ENCODE data around the gene PMF1.
"Not testable (repeated sequence)": the region's sequence is repeated elsewhere in the genome, so short reads cannot be mapped to it uniquely, and the experiment has no call there.

Gene PMF1

GRCh38 chr1:156212130-156212529 is 677 bp upstream of the PMF1 start:
- peak overlapping the region; percentile 90 for H2AFZ ChIP-seq (ENCODE audit: low read depth, low read length)
- peak overlapping the region; percentile 99 for H3K4me3 ChIP-seq (ENCODE audit: low read length)
- no peaks in the 10 kb centered on the region for H3K27me3 ChIP-seq (ENCODE audit: insufficient read depth, low read length)
- H3K9me3 ChIP-seq (ENCODE audit: low read length): no peaks in the 10 kb centered on the region
- H3K4me1 ChIP-seq (ENCODE audit: insufficient read depth, low read length): peaks cover 10% of the 10 kb centered on the region
- H3K36me3 ChIP-seq (ENCODE audit: insufficient read depth, low read length): peaks cover 36% of the 10 kb centered on the region

DNA sequence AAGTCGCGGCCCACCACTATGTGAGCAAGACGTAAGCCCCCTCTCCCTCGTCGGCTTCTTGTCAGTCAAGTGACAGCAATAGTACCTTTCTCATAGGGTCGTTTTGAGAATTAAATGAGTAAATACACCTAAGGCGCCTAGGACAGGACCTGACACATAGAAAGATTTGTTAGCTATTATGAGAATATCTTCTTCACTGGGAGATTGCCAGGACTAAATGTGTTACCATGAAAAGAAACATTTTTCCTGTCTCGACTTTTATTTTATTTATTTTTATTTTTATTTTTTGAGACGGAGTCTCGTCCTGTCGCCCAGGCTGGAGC is 798 bp downstream of the PMF1 start:
- Histone ChIP-seq H2AFZ (ENCODE audit: low read depth, low read length) (peak overlapping the region; percentile 35), H3K4me3 (ENCODE audit: low read length) (peak overlapping the region; percentile 99), H3K27me3 (ENCODE audit: insufficient read depth, low read length) (no peaks in the 10 kb centered on the region), H3K36me3 (ENCODE audit: insufficient read depth, low read length) (peaks cover 31% of the 10 kb centered on the region), H3K9me3 (ENCODE audit: low read length) (no peaks in the 10 kb centered on the region), H3K4me1 (ENCODE audit: insufficient read depth, low read length) (peaks cover 10% of the 10 kb centered on the region)

DNA sequence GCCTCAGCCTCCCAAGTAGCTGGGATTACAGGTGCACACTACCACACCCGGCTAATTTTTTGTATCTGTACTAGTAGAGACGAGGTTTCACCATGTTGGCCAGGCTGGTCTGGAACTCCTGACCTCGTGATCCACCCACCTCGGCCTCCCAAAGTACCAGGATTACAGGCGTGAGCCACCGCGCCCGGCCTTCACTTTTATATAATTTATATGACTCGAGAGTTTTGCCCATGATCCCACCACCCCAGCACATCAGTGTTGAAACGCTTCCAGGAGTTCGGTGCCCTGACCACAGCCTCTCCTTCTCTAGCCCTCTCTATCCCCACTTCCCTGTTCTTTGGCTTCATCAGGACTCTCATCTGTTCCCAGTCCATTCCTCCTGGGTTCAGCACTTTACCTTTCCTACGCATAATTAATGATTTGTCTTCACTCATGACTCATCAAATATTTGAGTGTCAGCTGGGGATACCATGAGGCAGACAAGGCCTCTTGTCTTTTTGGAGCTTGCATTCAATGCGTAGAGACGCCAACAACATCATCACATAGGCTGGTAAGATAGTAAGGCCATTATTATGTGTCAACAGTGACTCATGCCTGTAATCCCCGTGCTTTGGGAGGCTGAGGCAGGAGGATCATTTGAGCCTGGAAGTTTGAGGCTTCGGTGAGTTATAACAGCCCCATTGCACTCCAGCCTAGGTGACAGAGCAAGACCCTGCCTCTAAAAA is 1.4 kb downstream of the PMF1 start:
- Histone ChIP-seq H3K4me3 (ENCODE audit: low read length) (peak overlapping the region; percentile 99), H2AFZ (ENCODE audit: low read depth, low read length) (no peak overlapping the region), H3K9me3 (ENCODE audit: low read length) (no peaks in the 10 kb centered on the region), H3K4me1 (ENCODE audit: insufficient read depth, low read length) (peaks cover 10% of the 10 kb centered on the region), H3K36me3 (ENCODE audit: insufficient read depth, low read length) (peaks cover 27% of the 10 kb centered on the region), H3K27me3 (ENCODE audit: insufficient read depth, low read length) (no peaks in the 10 kb centered on the region)

GRCh38 chr1:156216361-156217086 is 3.7 kb downstream of the PMF1 start:
- H3K4me1 ChIP-seq (ENCODE audit: insufficient read depth, low read length); H3K27me3 ChIP-seq (ENCODE audit: insufficient read depth, low read length): not testable (repeated sequence)
- peaks cover 21% of the 10 kb centered on the region for H3K36me3 ChIP-seq (ENCODE audit: insufficient read depth, low read length)

GRCh38 chr1:156217871-156218270 is 5.1 kb downstream of the PMF1 start:
- peaks cover 26% of the 10 kb centered on the region for H3K36me3 ChIP-seq (ENCODE audit: insufficient read depth, low read length)
- peaks cover 3% of the 10 kb centered on the region for H3K4me1 ChIP-seq (ENCODE audit: insufficient read depth, low read length)
- H2AFZ ChIP-seq (ENCODE audit: low read depth, low read length): no peak overlapping the region
- H3K27me3 ChIP-seq (ENCODE audit: insufficient read depth, low read length): no peaks in the 10 kb centered on the region
- no peaks in the 10 kb centered on the region for H3K9me3 ChIP-seq (ENCODE audit: low read length)
- H3K4me3 ChIP-seq (ENCODE audit: low read length): no peak overlapping the region

More at GRCh38 chr1:156216361-156217086, 3.7 kb downstream of the PMF1 start:
- not testable (repeated sequence) for H3K9me3 ChIP-seq (ENCODE audit: low read length); H3K4me3 ChIP-seq (ENCODE audit: low read length); H2AFZ ChIP-seq (ENCODE audit: low read depth, low read length)

GRCh38 chr1:156220226-156220625 is 7.4 kb downstream of the PMF1 start:
- no peak overlapping the region for H3K4me3 ChIP-seq (ENCODE audit: low read length)
- no peaks in the 10 kb centered on the region for H3K27me3 ChIP-seq (ENCODE audit: insufficient read depth, low read length)
- peaks cover under 1% of the 10 kb centered on the region for H3K4me1 ChIP-seq (ENCODE audit: insufficient read depth, low read length)
- peaks cover 32% of the 10 kb centered on the region for H3K36me3 ChIP-seq (ENCODE audit: insufficient read depth, low read length)
- H2AFZ ChIP-seq (ENCODE audit: low read depth, low read length): no peak overlapping the region
- H3K9me3 ChIP-seq (ENCODE audit: low read length): no peaks in the 10 kb centered on the region

DNA sequence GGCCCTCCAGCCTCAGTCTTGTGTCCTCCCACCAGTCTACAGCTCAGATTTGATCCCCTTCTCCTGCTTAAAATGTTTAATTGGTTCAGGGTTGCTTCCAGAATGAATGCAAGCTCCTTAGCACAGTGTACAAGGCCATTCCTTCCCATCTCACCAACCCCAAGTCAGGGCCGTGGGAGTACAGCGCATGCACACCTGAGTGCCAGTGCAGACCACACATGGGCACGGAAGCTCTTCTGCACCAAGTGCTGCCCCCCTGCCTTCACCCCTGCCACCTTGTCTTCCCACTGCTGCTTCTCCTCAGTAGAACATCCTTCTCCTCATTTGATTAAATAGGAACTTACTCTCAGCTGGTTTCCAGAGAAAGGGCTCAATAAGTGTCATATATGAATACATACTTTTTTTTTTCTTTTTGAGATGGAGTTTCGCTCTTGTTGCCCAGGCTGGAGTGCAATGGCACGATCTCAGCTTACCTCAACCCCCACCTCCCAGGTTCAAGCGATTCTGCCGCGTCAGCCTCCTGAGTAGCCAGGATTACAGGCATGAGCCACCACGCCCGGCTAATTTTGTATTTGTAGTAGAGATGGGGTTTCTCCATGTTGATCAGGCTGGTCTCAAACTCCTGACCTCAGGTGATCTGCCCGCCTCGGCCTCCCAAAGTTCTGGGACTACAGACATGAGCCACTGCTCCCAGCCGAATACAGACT is 9.3 kb downstream of the PMF1 start:
- H3K4me3 ChIP-seq (ENCODE audit: low read length): no peak overlapping the region
- no peaks in the 10 kb centered on the region for H3K27me3 ChIP-seq (ENCODE audit: insufficient read depth, low read length)
- no peak overlapping the region for H2AFZ ChIP-seq (ENCODE audit: low read depth, low read length)
- H3K4me1 ChIP-seq (ENCODE audit: insufficient read depth, low read length): peaks cover 2% of the 10 kb centered on the region
- peaks cover 37% of the 10 kb centered on the region for H3K36me3 ChIP-seq (ENCODE audit: insufficient read depth, low read length)
- no peaks in the 10 kb centered on the region for H3K9me3 ChIP-seq (ENCODE audit: low read length)

DNA sequence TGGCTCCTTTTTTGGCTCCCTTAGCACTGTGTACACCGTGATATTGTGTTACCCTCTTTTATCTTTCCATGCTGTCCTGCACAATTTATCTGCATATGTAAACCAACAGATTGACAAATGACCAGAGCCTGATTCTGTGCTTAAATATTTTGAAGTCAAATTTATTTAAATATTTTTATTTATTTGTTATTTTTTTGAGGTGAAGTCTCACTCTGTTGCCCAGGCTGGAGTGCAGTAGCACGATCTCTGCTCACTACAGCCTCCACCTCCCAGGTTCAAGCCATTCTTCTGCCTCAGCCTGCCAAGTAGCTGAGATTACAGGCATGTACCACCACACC is 12.8 kb downstream of the PMF1 start:
- H3K4me3 ChIP-seq (ENCODE audit: low read length): no peak overlapping the region
- H2AFZ ChIP-seq (ENCODE audit: low read depth, low read length): no peak overlapping the region
- H3K27me3 ChIP-seq (ENCODE audit: insufficient read depth, low read length): no peaks in the 10 kb centered on the region
- H3K9me3 ChIP-seq (ENCODE audit: low read length): no peaks in the 10 kb centered on the region
- H3K36me3 ChIP-seq (ENCODE audit: insufficient read depth, low read length): peaks cover 52% of the 10 kb centered on the region
- H3K4me1 ChIP-seq (ENCODE audit: insufficient read depth, low read length): peaks cover 2% of the 10 kb centered on the region

- no peaks in the 10 kb centered on the region for H3K27me3 ChIP-seq (ENCODE audit: insufficient read depth, low read length)
- H3K9me3 ChIP-seq (ENCODE audit: low read length): no peaks in the 10 kb centered on the region
- H3K4me3 ChIP-seq (ENCODE audit: low read length): no peak overlapping the region
- peaks cover 2% of the 10 kb centered on the region for H3K4me1 ChIP-seq (ENCODE audit: insufficient read depth, low read length)
- H2AFZ ChIP-seq (ENCODE audit: low read depth, low read length): no peak overlapping the region
- peaks cover 47% of the 10 kb centered on the region for H3K36me3 ChIP-seq (ENCODE audit: insufficient read depth, low read length)
Observed at GRCh38 chr1:156226116-156226538, 13.3 kb downstream of the PMF1 start.

GRCh38 chr1:156226782-156227181 is 14.0 kb downstream of the PMF1 start:
- no peaks in the 10 kb centered on the region for H3K27me3 ChIP-seq (ENCODE audit: insufficient read depth, low read length)
- no peak overlapping the region for H2AFZ ChIP-seq (ENCODE audit: low read depth, low read length)
- H3K9me3 ChIP-seq (ENCODE audit: low read length): no peaks in the 10 kb centered on the region
- H3K36me3 ChIP-seq (ENCODE audit: insufficient read depth, low read length): peaks cover 43% of the 10 kb centered on the region
- peaks cover 2% of the 10 kb centered on the region for H3K4me1 ChIP-seq (ENCODE audit: insufficient read depth, low read length)
- H3K4me3 ChIP-seq (ENCODE audit: low read length): no peak overlapping the region

GRCh38 chr1:156228501-156228900 is 15.7 kb downstream of the PMF1 start:
- H2AFZ ChIP-seq (ENCODE audit: low read depth, low read length): no peak overlapping the region
- H3K9me3 ChIP-seq (ENCODE audit: low read length): no peaks in the 10 kb centered on the region
- peaks cover 41% of the 10 kb centered on the region for H3K36me3 ChIP-seq (ENCODE audit: insufficient read depth, low read length)
- no peak overlapping the region for H3K4me3 ChIP-seq (ENCODE audit: low read length)
- peaks cover 2% of the 10 kb centered on the region for H3K4me1 ChIP-seq (ENCODE audit: insufficient read depth, low read length)
- no peaks in the 10 kb centered on the region for H3K27me3 ChIP-seq (ENCODE audit: insufficient read depth, low read length)

DNA sequence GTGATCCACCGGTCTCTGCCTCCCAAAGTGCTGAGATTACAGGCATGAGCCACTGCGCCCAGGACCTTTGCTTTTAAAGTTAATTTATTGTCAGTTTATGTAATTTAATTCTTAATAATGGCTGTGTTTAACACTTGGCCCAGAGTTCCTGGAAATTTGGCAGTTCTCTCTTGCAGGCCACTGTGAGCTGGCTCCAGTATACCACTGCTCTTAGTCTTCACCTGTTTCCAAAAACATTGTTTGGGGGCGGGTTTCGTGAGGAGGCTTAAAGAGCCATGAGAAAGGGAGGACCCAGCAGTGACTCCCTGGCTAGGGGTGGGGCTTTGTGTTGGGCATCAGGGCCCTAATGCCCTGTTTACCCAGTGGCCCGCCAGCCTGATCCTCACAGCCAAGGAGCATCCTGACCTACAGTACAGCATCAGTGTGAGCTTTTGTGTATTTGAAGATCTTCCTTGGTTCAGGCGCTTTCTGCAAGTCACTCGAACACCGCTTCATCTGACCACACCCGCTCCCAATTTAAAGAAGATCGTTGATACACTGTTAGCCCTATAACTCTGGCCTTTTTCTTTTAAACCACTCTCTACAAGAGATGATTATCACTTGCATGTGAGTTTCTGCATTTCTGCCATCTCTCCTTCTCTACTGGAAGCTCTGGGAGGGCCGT is 17.1 kb downstream of the PMF1 start:
- Histone ChIP-seq H2AFZ (ENCODE audit: low read depth, low read length) (no peak overlapping the region), H3K36me3 (ENCODE audit: insufficient read depth, low read length) (peaks cover 41% of the 10 kb centered on the region), H3K4me3 (ENCODE audit: low read length) (no peak overlapping the region), H3K9me3 (ENCODE audit: low read length) (no peaks in the 10 kb centered on the region), H3K27me3 (ENCODE audit: insufficient read depth, low read length) (no peaks in the 10 kb centered on the region), H3K4me1 (ENCODE audit: insufficient read depth, low read length) (peaks cover 2% of the 10 kb centered on the region)

GRCh38 chr1:156230473-156230837 is 17.6 kb downstream of the PMF1 start:
- peaks cover 41% of the 10 kb centered on the region for H3K36me3 ChIP-seq (ENCODE audit: insufficient read depth, low read length)
- H3K4me1 ChIP-seq (ENCODE audit: insufficient read depth, low read length): no peaks in the 10 kb centered on the region
- H3K4me3 ChIP-seq (ENCODE audit: low read length): no peak overlapping the region
- H3K9me3 ChIP-seq (ENCODE audit: low read length): no peaks in the 10 kb centered on the region
- no peaks in the 10 kb centered on the region for H3K27me3 ChIP-seq (ENCODE audit: insufficient read depth, low read length)
- H2AFZ ChIP-seq (ENCODE audit: low read depth, low read length): no peak overlapping the region

Measured in neuron (in vitro differentiated cells).